Uterus (tissue), 2 donors: ENCODE measurements around the gene CREB5.

Experiments
- CTCF ChIP-seq, 4 experiments: fragments of 200-600 bp in 2 of 4; fragments of 450-650 bp in 2 of 4; sonication (generic) in 2 of 4; IDR thresholded peaks; one replicate each; pipeline ENCODE4 v1.5.1; 2016 to 2019; ENCODE audit warnings: antibody characterized with exemption in 4 of 4, mild to moderate bottlenecking in 2 of 4, moderate library complexity in 1 of 4
- POLR2A ChIP-seq, 2 donors: fragments of 450-650 bp; IDR thresholded peaks; one replicate each; pipeline ENCODE4 v1.6.1; 2016; ENCODE audit warnings: antibody characterized with exemption in 2 of 2, mild to moderate bottlenecking in 1 of 2, moderate library complexity in 1 of 2

- TF ChIP-seq POLR2A (IDR thresholded peaks at IDR 0.05) (no peak), CTCF (IDR thresholded peaks at IDR 0.05) (no peak)
These were observed 160.8 kb downstream of the CREB5 start for GRCh38 chr7:28573059-28573553.
